Neural cell (in vitro differentiated cells): ENCODE results near the gene ITPR2. TPM values are rescaled to one million over a fixed set of nuclear protein-coding genes. Genes with fewer than 3 reads are reported as not detected.

Source experiments
- H2AFZ ChIP-seq: fragments of 200-600, 300-800 bp; sonication (generic), shearing (Covaris generic); 2 replicates; pipeline ENCODE4 v1.6.0; 2014; ENCODE audit warnings: low read depth, mild to moderate bottlenecking, antibody characterized with exemption, low read length, moderate library complexity
- H3F3A ChIP-seq: fragments of 200-600 bp; shearing (Covaris generic); 2 replicates; pipeline ENCODE4 v1.6.1; 2016; ENCODE audit warnings: mild to moderate bottlenecking, moderate library complexity, mixed read lengths, antibody characterized with exemption, low read length; ENCODE audit not compliant: insufficient read depth, poor library complexity, severe bottlenecking
- H3K27ac ChIP-seq: fragments of 200-600, 300-800 bp; sonication (generic), shearing (Covaris generic); 2 replicates; pipeline ENCODE4 v1.5.1; 2014; ENCODE audit warnings: mild to moderate bottlenecking, low read length, moderate library complexity
- H3K27me3 ChIP-seq: fragments of 300-800, 200-600 bp; sonication (generic), shearing (Covaris generic); 2 replicates; pipeline ENCODE4 v1.6.0; 2014; ENCODE audit warnings: mild to moderate bottlenecking, low read depth, low read length, moderate library complexity; ENCODE audit not compliant: insufficient read depth
- H3K36me3 ChIP-seq: fragments of 300-800, 200-600 bp; sonication (generic), shearing (Covaris generic); 2 replicates; pipeline ENCODE4 v1.5.1; 2014; ENCODE audit warnings: mild to moderate bottlenecking, antibody characterized with exemption, low read length, moderate library complexity; ENCODE audit not compliant: insufficient read depth
- H3K4me2 ChIP-seq: fragments of 300-800, 200-600 bp; sonication (generic), shearing (Covaris generic); 2 replicates; pipeline ENCODE4 v1.6.0; 2014; ENCODE audit warnings: mild to moderate bottlenecking, low read length
- H3K4me3 ChIP-seq: fragments of 300-800, 200-600 bp; sonication (generic), shearing (Covaris generic); 2 replicates; pipeline ENCODE4 v1.5.1; 2014; ENCODE audit warnings: mild to moderate bottlenecking, low read length, moderate library complexity
- H3K79me2 ChIP-seq: fragments of 200-600 bp; shearing (Covaris generic); replicated peaks from 2 replicates; pipeline ENCODE4 v1.6.0; 2014; ENCODE audit warnings: mild to moderate bottlenecking, low read length, moderate library complexity; ENCODE audit not compliant: insufficient read depth
- H3K9ac ChIP-seq: fragments of 300-800, 200-600 bp; sonication (generic), shearing (Covaris generic); 2 replicates; pipeline ENCODE4 v1.6.1; 2016; ENCODE audit warnings: mild to moderate bottlenecking, low read length, mixed read lengths
- H3K9me2 ChIP-seq: fragments of 200-600 bp; shearing (Covaris generic); 2 replicates; pipeline ENCODE4 v1.6.1; 2016; ENCODE audit warnings: mild to moderate bottlenecking, low read length, mixed read lengths; ENCODE audit not compliant: insufficient read depth
- H3K9me3 ChIP-seq: fragments of 200-600, 300-800 bp; sonication (generic), shearing (Covaris generic); 2 replicates; pipeline ENCODE4 v1.6.1; 2016; ENCODE audit warnings: mild to moderate bottlenecking, mixed run types, low read length, moderate library complexity, mixed read lengths
- H4K20me1 ChIP-seq: fragments of 200-600 bp; shearing (Covaris generic); 2 replicates; pipeline ENCODE4 v1.6.1; 2016; ENCODE audit warnings: mild to moderate bottlenecking, mixed run types; ENCODE audit not compliant: insufficient read depth
- CTCF ChIP-seq: fragments of 450-650 bp; IDR thresholded peaks from 2 replicates; pipeline ENCODE4 v1.5.1; 2014; ENCODE audit warnings: antibody characterized with exemption, mild to moderate bottlenecking, moderate library complexity; ENCODE audit not compliant: poor library complexity, severe bottlenecking
- EP300 ChIP-seq: fragments of 450-650 bp; conservative IDR thresholded peaks from 2 replicates; pipeline ENCODE4 v1.6.1; 2014; ENCODE audit warnings: antibody characterized with exemption, mild to moderate bottlenecking, moderate library complexity; ENCODE audit not compliant: poor library complexity, severe bottlenecking
- EZH2 ChIP-seq: fragments of 200-600, 300-800 bp; shearing (Covaris generic), sonication (generic); IDR thresholded peaks from 2 replicates; pipeline ENCODE4 v1.6.1; 2014; ENCODE audit warnings: antibody characterized with exemption, low read length, borderline replicate concordance, mild to moderate bottlenecking; ENCODE audit not compliant: insufficient read depth, poor library complexity, severe bottlenecking
- MXI1 ChIP-seq: fragments of 450-650 bp; conservative IDR thresholded peaks from 2 replicates; pipeline ENCODE4 v1.6.1; 2014; ENCODE audit warnings: antibody characterized with exemption, mild to moderate bottlenecking; ENCODE audit not compliant: poor library complexity, severe bottlenecking
- POLR2AphosphoS5 ChIP-seq: IDR thresholded peaks from 2 replicates; pipeline ENCODE4 v1.6.1; 2012
- RAD21 ChIP-seq: fragments of 450-650 bp; conservative IDR thresholded peaks from 2 replicates; pipeline ENCODE4 v1.6.1; 2014; ENCODE audit warnings: antibody characterized with exemption, mild to moderate bottlenecking, moderate library complexity
- REST ChIP-seq: IDR thresholded peaks from 2 replicates; pipeline ENCODE4 v1.6.1; 2012; ENCODE audit warnings: borderline replicate concordance
- SMC3 ChIP-seq: fragments of 450-650 bp; conservative IDR thresholded peaks from 2 replicates; pipeline ENCODE4 v1.6.1; 2014; ENCODE audit warnings: antibody characterized with exemption, mild to moderate bottlenecking, moderate library complexity; ENCODE audit not compliant: poor library complexity
- TAF1 ChIP-seq: IDR thresholded peaks from 2 replicates; pipeline ENCODE4 v1.6.1; 2012; ENCODE audit warnings: low read depth
- polyA plus RNA-seq: library from polyadenylated mRNA; depleted of rRNA; stranded (reverse); fragments of >200 nt; gene quantifications from 2 replicates; pipeline ENCODE4 v1.2.3, GENCODE V29; 2014
- small RNA-seq, 3 experiments: library from RNA; depleted of rRNA; stranded (forward); fragments of <200 nt; gene quantifications; one replicate each; pipeline ENCODE3, GENCODE V24; 2012

Gene ITPR2
- polyA plus RNA-seq, 1 donor from 2014 or later = 2.0 TPM

GRCh38 chr12:26290565-26290964, 542.4 kb downstream of the ITPR2 start:
- H3F3A ChIP-seq = no peaks in the 10 kb centered on the region
- H3K27me3 ChIP-seq = no peaks in the 10 kb centered on the region
- H3K9me3 ChIP-seq = no peaks in the 10 kb centered on the region
- no peak overlapping the region for H3K4me3 ChIP-seq
- TF ChIP-seq TAF1 = no peak
- no peak for TF ChIP-seq SMC3
- no peak for TF ChIP-seq CTCF
- no peak for TF ChIP-seq RAD21
- TF ChIP-seq EP300 = no peak
- TF ChIP-seq EZH2 = no peak
- no peak for TF ChIP-seq POLR2AphosphoS5
- TF ChIP-seq REST = no peak
- no peak for TF ChIP-seq MXI1
- H3K36me3 ChIP-seq = no peaks in the 10 kb centered on the region
- H2AFZ ChIP-seq = no peak overlapping the region
- no peaks in the 10 kb centered on the region for H4K20me1 ChIP-seq
- no peak overlapping the region for H3K4me2 ChIP-seq
- no peak overlapping the region for H3K9ac ChIP-seq
- no peaks in the 10 kb centered on the region for H3K9me2 ChIP-seq
- H3K79me2 ChIP-seq = no peaks in the 10 kb centered on the region
- no peak overlapping the region for H3K27ac ChIP-seq

- H3K4me2 ChIP-seq = no peak overlapping the region
- H2AFZ ChIP-seq = no peak overlapping the region
- H3K27ac ChIP-seq = no peak overlapping the region
These were observed 545.2 kb downstream of the ITPR2 start for GRCh38 chr12:26287671-26288381.

More at GRCh38 chr12:26287671-26288381, 545.2 kb downstream of the ITPR2 start:
- TF ChIP-seq TAF1 = no peak
- no peak for TF ChIP-seq POLR2AphosphoS5
- no peak for TF ChIP-seq SMC3
- TF ChIP-seq RAD21 = no peak
- TF ChIP-seq EZH2 = no peak
- no peak for TF ChIP-seq MXI1
- Histone ChIP-seq H3K27me3 (no peaks in the 10 kb centered on the region), H3K36me3 (no peaks in the 10 kb centered on the region), H3K4me3 (no peak overlapping the region), H3K9me3 (no peaks in the 10 kb centered on the region), H3K79me2 (no peaks in the 10 kb centered on the region), H3K9ac (no peak overlapping the region), H4K20me1 (no peaks in the 10 kb centered on the region), H3K9me2 (no peaks in the 10 kb centered on the region), H3F3A (no peaks in the 10 kb centered on the region)

Small RNA genes lying within 50 kb of the gene (small RNA-seq; reads per million reads assigned to genes)
- 0 reads per million in 3 experiments for gene RNA5SP354

Other genes starting within 250 kb of the ITPR2 start
- 15.3 and 28.8 TPM in 2 replicates for gene INTS13, start 104.8 kb upstream of the ITPR2 start, polyA plus RNA-seq
- gene FGFR1OP2, start 105.3 kb upstream of the ITPR2 start, polyA plus RNA-seq = 79.4 and 88.8 TPM in 2 replicates
- 30.0 and 51.0 TPM in 2 replicates for gene TM7SF3, start 181.2 kb upstream of the ITPR2 start, polyA plus RNA-seq
- 62.6 and 72.2 TPM in 2 replicates for gene MED21, start 189.4 kb upstream of the ITPR2 start, polyA plus RNA-seq
- gene C12orf71, start 249.4 kb upstream of the ITPR2 start, polyA plus RNA-seq = not detected in 2 replicates